Measurements from ENCODE around the gene BTBD17. TPM values are rescaled to one million over a fixed set of nuclear protein-coding genes. Genes with fewer than 3 reads are reported as not detected.

The BTBD17 gene
- polyA plus RNA-seq, 1 of the 3 experiments (the other 2 are of a cell fraction) = not detected

DNA sequence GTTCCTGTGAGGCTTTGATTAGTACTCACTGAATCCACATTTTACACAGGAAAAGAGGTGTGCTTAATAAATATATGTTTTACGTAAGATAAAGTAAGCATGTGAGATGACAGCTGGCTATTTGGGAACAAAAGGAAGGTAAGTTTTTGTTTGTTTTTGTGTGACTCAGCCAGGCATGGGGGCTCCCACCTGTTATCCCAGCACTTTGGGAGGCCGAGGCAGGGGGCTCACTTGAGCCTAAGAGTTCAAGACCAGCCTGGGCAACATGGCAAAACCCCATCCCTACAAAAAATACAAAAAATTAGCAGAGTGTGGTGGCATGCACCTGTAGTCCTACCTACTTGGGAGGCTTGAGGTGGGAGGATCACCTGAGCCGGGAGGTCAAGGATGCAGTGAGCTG, 23.5 kb upstream of the BTBD17 start:
- CTCF ChIA-PET = interaction anchor here (1.2 to 1.8 kb wide), 3 partner anchors 9 to 17 kb away, joined by 3 to 13 read pairs (median 6); partner anchors contain the start of gene GPR142
- WGBS (ENCODE audit: low lambda C conversion rate) = 45% methylated on average over 3 of the region's 3 CpGs

DNA sequence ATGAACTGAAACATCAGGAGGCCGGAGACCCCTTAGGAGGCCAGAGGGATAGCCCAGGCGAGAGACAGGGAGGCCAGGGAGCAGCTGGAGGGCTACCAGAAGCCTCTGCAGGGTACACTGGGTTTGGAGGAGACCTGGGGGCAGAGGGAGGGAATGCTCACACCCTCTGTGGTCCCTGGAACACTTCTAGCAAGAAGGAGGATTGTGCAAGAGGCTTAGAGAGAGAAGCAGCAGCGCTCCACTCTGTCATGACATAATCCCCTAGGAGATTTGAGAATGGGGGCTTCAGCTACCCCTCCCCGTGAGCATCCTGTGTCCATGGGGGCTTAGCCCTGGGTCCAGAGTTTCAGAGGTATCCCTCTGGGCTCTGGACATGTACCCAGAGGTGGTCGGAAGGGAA, 21.5 kb upstream of the BTBD17 start:
- no peak overlapping the region for H3K4me2 ChIP-seq
- no peak overlapping the region for H3K9ac ChIP-seq
- no peaks in the 10 kb centered on the region for H3K36me3 ChIP-seq (replicated peaks in 1 of 2; ENCODE audit: control insufficient read depth in 1 of 2, insufficient read depth in 2 of 2, low read length in 1 of 2)
- no peaks in the 10 kb centered on the region for H3K27me3 ChIP-seq (ENCODE audit: insufficient read depth)
- H4K20me1 ChIP-seq (ENCODE audit: insufficient read depth) = no peaks in the 10 kb centered on the region
- ChIA-PET CTCF (interaction anchor here (1.2 to 5.7 kb wide), 3 partner anchors 15 to 110 kb away, joined by 3 to 39 read pairs (median 4); no protein-coding TSS in a partner anchor), POLR2A (no interaction called here)
- H3K4me1 ChIP-seq (ENCODE audit: control insufficient read depth in 1 of 2, insufficient read depth in 2 of 2, low read depth in 1 of 2, low read length in 1 of 2) = peaks cover 0 to 2% of the 10 kb centered on the region in 2 experiments; a peak in 1 of 4 replicates
- H2AFZ ChIP-seq (ENCODE audit: low read depth) = no peak overlapping the region
- DNase-seq = no peak
- H3K79me2 ChIP-seq (ENCODE audit: insufficient read depth) = no peaks in the 10 kb centered on the region
- H3K27ac ChIP-seq (ENCODE audit: low read depth in 2 of 2, low read length in 1 of 2) = no peak overlapping the region
- no peak for TF ChIP-seq MEF2A (IDR thresholded peaks at IDR 0.05; ENCODE audit: borderline replicate concordance, low read depth)
- TF ChIP-seq NFIC (IDR thresholded peaks at IDR 0.05; ENCODE audit: borderline replicate concordance) = no peak
- H3F3A ChIP-seq (replicated peaks; ENCODE audit: insufficient read depth) = no peaks in the 10 kb centered on the region
- no peaks in the 10 kb centered on the region for H3K9me2 ChIP-seq
- 42% methylated on average over 5 of the region's 5 CpGs for WGBS (ENCODE audit: low lambda C conversion rate)
- H3K4me3 ChIP-seq (ENCODE audit: low read depth in 2 of 2, low read length in 1 of 2) = no peak overlapping the region
- no peaks in the 10 kb centered on the region for H3K9me3 ChIP-seq

More for the DNA sequence above, 23.5 kb upstream of the BTBD17 start:
- TF ChIP-seq, protein P1, sequence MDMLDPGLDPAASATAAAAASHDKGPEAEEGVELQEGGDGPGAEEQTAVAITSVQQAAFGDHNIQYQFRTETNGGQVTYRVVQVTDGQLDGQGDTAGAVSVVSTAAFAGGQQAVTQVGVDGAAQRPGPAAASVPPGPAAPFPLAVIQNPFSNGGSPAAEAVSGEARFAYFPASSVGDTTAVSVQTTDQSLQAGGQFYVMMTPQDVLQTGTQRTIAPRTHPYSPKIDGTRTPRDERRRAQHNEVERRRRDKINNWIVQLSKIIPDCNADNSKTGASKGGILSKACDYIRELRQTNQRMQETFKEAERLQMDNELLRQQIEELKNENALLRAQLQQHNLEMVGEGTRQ (IDR thresholded peaks at IDR 0.05; ENCODE audit: borderline replicate concordance, low read depth, low read length) = no peak
- POLR2A ChIA-PET = interaction anchor here (1.0 kb wide), 1 partner anchor 70 kb away, joined by 3 read pairs; no protein-coding TSS in a partner anchor
- Histone ChIP-seq H3K9me3 (no peaks in the 10 kb centered on the region), H3K9ac (no peak overlapping the region), H3K27ac (ENCODE audit: low read depth in 2 of 2, low read length in 1 of 2) (no peak overlapping the region), H3F3A (replicated peaks; ENCODE audit: insufficient read depth) (no peaks in the 10 kb centered on the region), H2AFZ (ENCODE audit: low read depth) (no peak overlapping the region), H3K27me3 (ENCODE audit: insufficient read depth) (no peaks in the 10 kb centered on the region), H3K4me2 (no peak overlapping the region), H3K36me3 (replicated peaks in 1 of 2; ENCODE audit: control insufficient read depth in 1 of 2, insufficient read depth in 2 of 2, low read length in 1 of 2) (no peaks in the 10 kb centered on the region), H3K4me3 (ENCODE audit: low read depth in 2 of 2, low read length in 1 of 2) (no peak overlapping the region), H3K79me2 (ENCODE audit: insufficient read depth) (no peaks in the 10 kb centered on the region), H4K20me1 (ENCODE audit: insufficient read depth) (no peaks in the 10 kb centered on the region), H3K4me1 (ENCODE audit: control insufficient read depth in 1 of 2, insufficient read depth in 2 of 2, low read depth in 1 of 2, low read length in 1 of 2) (no peaks in the 10 kb centered on the region), H3K9me2 (no peaks in the 10 kb centered on the region)
- no peak for DNase-seq

DNA sequence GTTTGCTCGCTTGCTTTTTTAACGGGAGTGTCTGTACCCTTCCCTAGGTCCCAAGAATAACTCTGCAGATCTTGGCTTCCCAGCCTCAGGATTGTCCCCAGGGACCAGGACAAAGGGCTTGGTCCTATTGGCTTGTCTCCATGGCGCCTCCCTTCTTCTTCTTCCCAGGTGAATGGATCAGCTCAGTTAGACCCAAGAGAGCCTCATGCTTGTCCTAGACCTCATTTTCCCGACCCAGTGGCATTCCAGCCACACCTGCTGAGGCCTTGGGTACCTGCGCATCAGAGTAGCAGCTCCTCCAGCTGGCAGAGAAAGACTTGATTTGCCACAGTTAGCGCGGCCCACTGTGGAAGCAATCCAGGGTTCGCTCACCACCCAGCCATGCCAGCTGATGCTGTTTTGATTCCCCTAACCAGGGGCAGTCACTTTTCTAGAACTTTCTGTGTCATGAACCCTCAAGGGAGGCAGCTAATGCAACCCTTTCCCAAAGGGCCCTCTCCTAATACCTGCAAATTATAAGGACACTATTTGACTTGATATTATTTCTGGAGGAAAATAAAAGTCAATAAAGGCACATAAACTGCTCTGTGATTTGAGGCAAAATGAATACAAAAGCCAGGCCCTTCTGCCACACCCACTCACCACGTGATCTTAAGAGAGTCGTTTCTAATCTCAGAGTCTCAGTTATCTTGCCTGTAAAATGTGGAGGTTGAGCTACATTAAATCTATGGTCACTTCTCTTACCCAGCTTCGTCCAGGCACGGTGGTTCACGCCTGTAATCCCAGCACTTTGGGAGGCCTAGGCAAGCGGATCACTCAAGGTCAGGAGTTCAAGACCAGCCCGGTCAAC, 19.5 kb upstream of the BTBD17 start:
- H3K9me3 ChIP-seq = no peaks in the 10 kb centered on the region
- no peaks in the 10 kb centered on the region for H3K36me3 ChIP-seq (replicated peaks in 1 of 2; ENCODE audit: control insufficient read depth in 1 of 2, insufficient read depth in 2 of 2, low read length in 1 of 2)

More for the DNA sequence above, 19.5 kb upstream of the BTBD17 start:
- Histone ChIP-seq H2AFZ (ENCODE audit: low read depth) (no peak overlapping the region), H3K79me2 (ENCODE audit: insufficient read depth) (no peaks in the 10 kb centered on the region), H3K4me2 (no peak overlapping the region), H4K20me1 (ENCODE audit: insufficient read depth) (no peaks in the 10 kb centered on the region), H3K27ac (ENCODE audit: low read depth in 2 of 2, low read length in 1 of 2) (no peak overlapping the region), H3K9me2 (no peaks in the 10 kb centered on the region), H3K4me3 (ENCODE audit: low read depth in 2 of 2, low read length in 1 of 2) (no peak overlapping the region), H3K4me1 (ENCODE audit: control insufficient read depth in 1 of 2, insufficient read depth in 2 of 2, low read depth in 1 of 2, low read length in 1 of 2) (peaks cover 0 to 2% of the 10 kb centered on the region in 2 experiments; a peak in 1 of 4 replicates), H3K9ac (no peak overlapping the region), H3K27me3 (ENCODE audit: insufficient read depth) (no peaks in the 10 kb centered on the region), H3F3A (replicated peaks; ENCODE audit: insufficient read depth) (no peaks in the 10 kb centered on the region)
- DNase-seq = no peak
- WGBS (ENCODE audit: low lambda C conversion rate) = 56% methylated on average over 15 of the region's 15 CpGs
- TF ChIP-seq, protein P2, sequence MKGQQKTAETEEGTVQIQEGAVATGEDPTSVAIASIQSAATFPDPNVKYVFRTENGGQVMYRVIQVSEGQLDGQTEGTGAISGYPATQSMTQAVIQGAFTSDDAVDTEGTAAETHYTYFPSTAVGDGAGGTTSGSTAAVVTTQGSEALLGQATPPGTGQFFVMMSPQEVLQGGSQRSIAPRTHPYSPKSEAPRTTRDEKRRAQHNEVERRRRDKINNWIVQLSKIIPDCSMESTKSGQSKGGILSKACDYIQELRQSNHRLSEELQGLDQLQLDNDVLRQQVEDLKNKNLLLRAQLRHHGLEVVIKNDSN (IDR thresholded peaks at IDR 0.05; ENCODE audit: borderline replicate concordance, low read depth) = no peak
- no peak for TF ChIP-seq CHD2 (IDR thresholded peaks at IDR 0.05; ENCODE audit: low read length, partially characterized antibody)
- CTCF ChIA-PET = interaction anchor here (0.6 to 5.7 kb wide), 26 partner anchors 7 to 364 kb away, joined by 3 to 159 read pairs (median 6); partner anchors contain the start of genes BTBD17, CD300A, GPR142 and RAB37
- POLR2A ChIA-PET = interaction anchor here (1.1 to 1.2 kb wide), 2 partner anchors 72 to 73 kb away, joined by 3 read pairs; no protein-coding TSS in a partner anchor
